Ovary (tissue), 9 donors: ENCODE data around the gene POLQ. TPM values are rescaled to one million over a fixed set of nuclear protein-coding genes. Genes with fewer than 3 reads are reported as not detected.

Experiments
- DNase-seq, 5 donors: peaks; one replicate each; pipeline ENCODE4 v3.0.0-alpha.2; 2019 to 2020
- H3K27ac ChIP-seq, 2 donors: fragments of 200-600 bp; one replicate each; pipeline versions ENCODE4 v1.5.1 to v1.8.0; 2019 to 2022
- H3K27me3 ChIP-seq: fragments of 200-600 bp; one replicate; pipeline ENCODE4 v1.8.0; 2022
- H3K36me3 ChIP-seq: fragments of 200-600 bp; sonication (generic); one replicate; pipeline ENCODE4 v1.5.1; 2019
- H3K4me1 ChIP-seq: one replicate; pipeline ENCODE4 v1.8.1; 2013; ENCODE audit warnings: mild to moderate bottlenecking, moderate library complexity; ENCODE audit not compliant: insufficient read depth
- H3K4me3 ChIP-seq: fragments of 200-600 bp; sonication (generic); one replicate; pipeline ENCODE4 v1.5.1; 2017
- H3K9me3 ChIP-seq, 2 donors: fragments of 200-600 bp in 1 of 2; sonication (generic) in 1 of 2; one replicate each; pipeline versions ENCODE4 v1.5.1 to v1.8.1; 2013 to 2019; ENCODE audit warnings: mild to moderate bottlenecking in 1 of 2, moderate library complexity in 1 of 2
- EP300 ChIP-seq: sonication (generic); formaldehyde crosslinking; IDR thresholded peaks from one replicate; pipeline ENCODE4 v1.6.1; 2017; ENCODE audit warnings: antibody characterized with exemption
- POLR2A ChIP-seq: fragments of 450-650 bp; IDR thresholded peaks from one replicate; pipeline ENCODE4 v1.6.1; 2017; ENCODE audit warnings: antibody characterized with exemption, mild to moderate bottlenecking, moderate library complexity
- WGBS, 3 donors: extraction: QIAGEN DNeasy Blood & Tissue Kit in 1 of 3; methylation state at CpG; one replicate each; pipeline versions ENCODE4 v1.1.5 to v1.1.7; 2013 to 2017; 5-methylcytosine and 5-hydroxymethylcytosine counted together
- intact Hi-C, 4 donors: fragments of 100-400 bp; cut with DNase I; formaldehyde crosslinking; loops; one replicate each; pipeline versions ENCODE4 v1.11.0 to v1.15.1; 2022 to 2023
- polyA plus RNA-seq, 2 donors: library from polyadenylated mRNA; stranded (reverse); fragments of 200-250 nt in 1 of 2; fragments of 350-450 nt in 1 of 2; fragmentation: Illumina TruSeq in 1 of 2; extraction: RNeasy Lipid Tissue Mini Kit (QIAGEN cat#74804) in 1 of 2; gene quantifications; one replicate each; pipeline ENCODE4 v1.2.3, GENCODE V29; 2013 to 2014
- total RNA-seq, 7 donors: library from RNA; depleted of rRNA in 2 of 7; stranded (reverse); fragments of >200 nt in 2 of 7; fragmentation: NEBNext Ultra II Directional in 3 of 7; extraction: Animal tissue kit (Norgen Biotek cat#: 25700) in 3 of 7; gene quantifications; one replicate each; pipeline versions ENCODE4 v1.1.0 to v1.2.4, GENCODE V29; 2016 to 2023
- TF ChIP-seq, protein P1 (sequence below), 3 donors: fragments of 450-650 bp in 2 of 3; fragments of 200-600 bp in 1 of 3; IDR thresholded peaks; one replicate each; pipeline versions ENCODE4 v1.5.1 to v1.8.0; 2016 to 2022; ENCODE audit warnings: antibody characterized with exemption in 3 of 3, mild to moderate bottlenecking in 1 of 3
- donor health status: DM: no; HTN: no; CAD: no; lungs with moderate emphysema.
- donor health status: DM: no; HTN: no; CAD: no.
- donor health status: Bipolar disorder and iron deficiency.
- donor health status: DM: yes; HTN: yes; CAD: no.
- donor health status: DM: no; HTN: no; CAD: no.
- donor health status: DM: yes; HTN: yes; CAD: no.

POLQ gene
- total and polyA plus RNA-seq, 9 donors = 0.08 to 0.55 (median 0.22) TPM

DNA sequence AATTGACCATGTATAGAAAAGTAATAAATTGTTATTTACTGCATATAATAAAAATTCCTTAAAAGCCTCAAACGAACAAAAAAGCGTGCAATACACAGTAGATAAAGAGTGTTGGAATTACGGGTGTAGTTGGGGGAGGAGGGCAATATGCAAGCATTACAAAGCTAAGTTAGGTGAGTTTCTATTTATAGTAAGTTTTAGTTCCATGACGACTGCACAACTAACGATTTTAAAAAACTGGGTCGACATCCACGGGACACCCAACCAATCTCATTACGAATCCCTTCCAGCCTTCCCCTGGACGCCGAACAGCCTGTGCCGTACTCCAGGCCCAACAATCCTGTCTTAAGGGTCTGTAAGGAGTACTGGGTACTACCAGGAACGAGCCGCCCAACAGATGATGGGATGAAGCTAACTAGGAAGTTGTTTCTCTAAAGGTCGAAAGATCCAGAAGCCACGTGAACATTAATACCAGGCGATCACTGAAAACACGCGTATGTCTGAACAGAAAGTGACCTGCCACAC, 677 bp downstream of the POLQ start:
- WGBS, 3 donors = 2 to 3% (median 2%) methylated on average over 18 of the region's 18 CpGs
- DNase-seq = no peak
- Histone ChIP-seq H3K27me3 (no peaks in the 10 kb centered on the region), H3K4me3 (peak overlapping the region; percentile 42), H3K36me3 (no peaks in the 10 kb centered on the region), H3K9me3 (no peaks in the 10 kb centered on the region), H3K27ac (no peak overlapping the region), H3K4me1 (peaks cover 1% of the 10 kb centered on the region)
- TF ChIP-seq, protein P1, sequence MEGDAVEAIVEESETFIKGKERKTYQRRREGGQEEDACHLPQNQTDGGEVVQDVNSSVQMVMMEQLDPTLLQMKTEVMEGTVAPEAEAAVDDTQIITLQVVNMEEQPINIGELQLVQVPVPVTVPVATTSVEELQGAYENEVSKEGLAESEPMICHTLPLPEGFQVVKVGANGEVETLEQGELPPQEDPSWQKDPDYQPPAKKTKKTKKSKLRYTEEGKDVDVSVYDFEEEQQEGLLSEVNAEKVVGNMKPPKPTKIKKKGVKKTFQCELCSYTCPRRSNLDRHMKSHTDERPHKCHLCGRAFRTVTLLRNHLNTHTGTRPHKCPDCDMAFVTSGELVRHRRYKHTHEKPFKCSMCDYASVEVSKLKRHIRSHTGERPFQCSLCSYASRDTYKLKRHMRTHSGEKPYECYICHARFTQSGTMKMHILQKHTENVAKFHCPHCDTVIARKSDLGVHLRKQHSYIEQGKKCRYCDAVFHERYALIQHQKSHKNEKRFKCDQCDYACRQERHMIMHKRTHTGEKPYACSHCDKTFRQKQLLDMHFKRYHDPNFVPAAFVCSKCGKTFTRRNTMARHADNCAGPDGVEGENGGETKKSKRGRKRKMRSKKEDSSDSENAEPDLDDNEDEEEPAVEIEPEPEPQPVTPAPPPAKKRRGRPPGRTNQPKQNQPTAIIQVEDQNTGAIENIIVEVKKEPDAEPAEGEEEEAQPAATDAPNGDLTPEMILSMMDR (IDR thresholded peaks at IDR 0.05) = no peak
- TF ChIP-seq EP300 (no peak), POLR2A (no peak)
- intact Hi-C loops = loop anchor here in 2 of 4 donors (5.0 to 10.0 kb wide), 2 partner anchors 840 to 1137 kb away; partner anchors contain the start of genes FAM162A (in 1 of the 2), MIX23 (in 1 of the 2) and PARP14 (in 1 of the 2)

DNA sequence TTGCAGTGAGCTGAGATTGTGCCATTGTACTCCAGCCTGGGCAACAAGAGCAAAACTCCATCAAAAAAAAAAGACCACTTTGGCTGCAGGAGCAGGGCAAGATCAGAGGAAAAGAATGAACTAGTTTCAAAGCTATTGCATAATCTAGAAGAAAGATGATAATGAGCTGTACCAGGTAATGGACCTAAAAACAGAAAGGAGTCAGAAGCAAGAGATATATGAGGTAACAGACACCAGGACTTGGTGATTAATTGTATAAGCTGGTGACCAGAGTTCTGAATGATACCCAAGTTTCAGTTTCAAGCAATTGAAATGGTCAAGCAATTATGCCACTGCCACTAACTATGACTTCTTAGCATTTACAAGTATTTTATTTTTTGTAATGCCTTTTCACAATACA, 2.9 kb downstream of the POLQ start:
- no peaks in the 10 kb centered on the region for H3K9me3 ChIP-seq
- no peak overlapping the region for H3K27ac ChIP-seq
- no peaks in the 10 kb centered on the region for H3K36me3 ChIP-seq
- intact Hi-C loops = loop anchor here in 1 of 4 donors (10.0 kb wide), 1 partner anchor 842 kb away; the partner anchor contains the start of genes FAM162A and MIX23
- H3K4me3 ChIP-seq = no peak overlapping the region
- peaks cover 1% of the 10 kb centered on the region for H3K4me1 ChIP-seq
- no peak for DNase-seq
- H3K27me3 ChIP-seq = no peaks in the 10 kb centered on the region
- TF ChIP-seq EP300 = no peak
- no peak for TF ChIP-seq POLR2A
- TF ChIP-seq, protein P1 (IDR thresholded peaks at IDR 0.05) = no peak

DNA sequence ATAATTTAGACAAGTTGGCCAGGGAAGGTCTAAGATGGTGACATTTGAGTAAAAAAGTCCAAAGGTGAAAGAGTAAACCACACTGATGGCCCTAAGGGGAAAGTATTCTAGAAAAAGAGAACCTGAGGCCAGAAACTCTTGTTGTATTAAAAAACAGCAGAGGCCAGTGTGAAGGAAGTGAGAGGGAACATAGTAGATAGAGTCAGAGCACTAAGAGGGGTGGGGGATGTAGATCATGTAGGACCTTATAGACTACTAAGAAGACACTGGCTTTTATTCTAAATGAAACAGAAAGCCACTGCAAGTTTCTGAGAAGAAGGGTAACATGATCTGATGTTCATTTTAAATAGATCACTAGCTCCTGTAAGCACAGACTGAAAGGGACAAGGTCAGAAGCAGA, 14.5 kb downstream of the POLQ start:
- H3K27me3 ChIP-seq = no peaks in the 10 kb centered on the region
- intact Hi-C loops = no loop called here
- no peak for TF ChIP-seq EP300
- TF ChIP-seq POLR2A = no peak
- TF ChIP-seq, protein P1 (IDR thresholded peaks at IDR 0.05) = no peak
- H3K4me1 ChIP-seq = no peaks in the 10 kb centered on the region
- H3K36me3 ChIP-seq = no peaks in the 10 kb centered on the region
- H3K27ac ChIP-seq = no peak overlapping the region
- no peaks in the 10 kb centered on the region for H3K9me3 ChIP-seq
- H3K4me3 ChIP-seq = no peak overlapping the region
- no peak for DNase-seq

DNA sequence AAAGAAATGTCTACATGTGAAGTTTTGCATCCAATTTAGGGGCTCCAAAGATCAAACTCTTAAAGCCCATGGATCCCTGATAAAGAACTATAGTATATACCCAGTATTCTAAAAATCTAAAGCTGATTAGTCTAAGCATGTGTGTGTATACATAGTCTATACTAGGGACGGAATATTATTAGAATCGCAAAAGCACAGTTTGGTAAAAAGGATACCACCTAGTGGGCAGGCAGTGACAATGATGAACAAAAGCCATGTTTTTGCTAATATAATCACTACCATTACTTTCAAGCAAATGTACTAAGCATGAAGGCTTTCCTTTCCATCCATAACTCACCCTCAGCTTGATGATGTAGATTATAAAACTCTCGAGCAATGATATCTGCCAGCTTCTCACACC, 16.5 kb downstream of the POLQ start:
- intact Hi-C loops = no loop called here

More for the DNA sequence above, 16.5 kb downstream of the POLQ start:
- H3K4me1 ChIP-seq = no peaks in the 10 kb centered on the region
- no peaks in the 10 kb centered on the region for H3K36me3 ChIP-seq
- H3K27ac ChIP-seq = no peak overlapping the region
- no peak for TF ChIP-seq EP300
- no peak for TF ChIP-seq POLR2A
- TF ChIP-seq, protein P1 (IDR thresholded peaks at IDR 0.05) = peak in 1 of 3 donors; percentile 18
- WGBS, 3 donors = 30 to 46% (median 33%) methylated on average over 3 of the region's 3 CpGs
- H3K27me3 ChIP-seq = no peaks in the 10 kb centered on the region
- no peaks in the 10 kb centered on the region for H3K9me3 ChIP-seq
- no peak overlapping the region for H3K4me3 ChIP-seq
- DNase-seq = no peak
